HepG2 (cell line): ENCODE results near the gene PRDX3. TPM values are rescaled to one million over a fixed set of nuclear protein-coding genes. Genes with fewer than 3 reads are reported as not detected.

Experiments
- ATAC-seq: fragments of 200-7000 bp; cut with Tn5 transposase; 3 replicates; pipeline ENCODE4 v1.9.1; 2020; ENCODE audit warnings: mild to moderate bottlenecking, moderate library complexity
- BruUV-seq: library from RNA; stranded (reverse); fragments of 400-500 nt; replicated peaks from 2 replicates; lab custom pipeline; 2021; lab: Mats Ljungman, UMichigan
- CTCF ChIA-PET: fragments of 300-600 bp; formaldehyde crosslinking; extraction: SDS; loops from one replicate; lab custom pipeline; 2021; ENCODE audit warnings: low total read pairs, inconsistent platforms, low intra/inter-chr PET ratio; lab: Yijun Ruan, JAX
- POLR2A ChIA-PET: fragments of 350-600 bp; sonication (Branson Sonifier 250); formaldehyde crosslinking; loops from one replicate; lab custom pipeline; 2020; ENCODE audit warnings: antibody characterized with exemption, inconsistent platforms; lab: Yijun Ruan, JAX
- DNase-seq: peaks from one replicate; pipeline ENCODE4 v3.0.0-alpha.2; 2015; ENCODE audit warnings: low spot score
- FAIRE-seq: peaks from 3 replicates; lab custom pipeline; 2011; peaks lifted over from hg19 to GRCh38; lab: Jason Lieb, UNC
- H2AFZ ChIP-seq: one replicate; pipeline ENCODE4 v1.6.1; 2011; ENCODE audit warnings: low read length, inconsistent platforms
- H3K27ac ChIP-seq: fragments of 300-600 bp; 3 replicates; pipeline ENCODE4 v1.8.0; 2011; ENCODE audit warnings: mixed run types, mild to moderate bottlenecking, mixed read lengths, low read length, inconsistent platforms; ENCODE audit not compliant: insufficient read depth; ENCODE audit errors: extremely low read length
- H3K27me3 ChIP-seq, 2 experiments: fragments of 200-600 bp in 1 of 2; 2 replicates in 1 of 2; 3 replicates in 1 of 2; pipeline versions ENCODE4 v1.6.0 to v1.8.0; 2011; ENCODE audit warnings: low read length in 2 of 2, mild to moderate bottlenecking in 2 of 2, moderate library complexity in 2 of 2, inconsistent platforms in 1 of 2; ENCODE audit not compliant: insufficient read depth in 2 of 2, control insufficient read depth in 1 of 2
- H3K36me3 ChIP-seq, 2 experiments: fragments of 200-600 bp in 1 of 2; replicated peaks in 1 of 2; 2 replicates in 1 of 2; 3 replicates in 1 of 2; pipeline versions ENCODE4 v1.5.1 to v1.8.0; 2011; ENCODE audit warnings: low read length in 2 of 2, inconsistent platforms in 1 of 2; ENCODE audit not compliant: insufficient read depth in 2 of 2, control insufficient read depth in 1 of 2
- H3K4me1 ChIP-seq: 2 replicates; pipeline ENCODE4 v1.5.1; 2012; ENCODE audit warnings: low read length, inconsistent platforms; ENCODE audit not compliant: insufficient read depth
- H3K4me2 ChIP-seq: 2 replicates; pipeline ENCODE4 v1.6.0; 2011; ENCODE audit warnings: low read depth, low read length, inconsistent platforms
- H3K4me3 ChIP-seq, 3 experiments: fragments of 200-600 bp in 1 of 3; sonication (generic), shearing (Covaris generic) in 1 of 3; replicated peaks in 1 of 3; 2 replicates each; pipeline ENCODE4 v1.5.1; 2011 to 2016; ENCODE audit warnings: low read length in 3 of 3, inconsistent platforms in 2 of 3, low read depth in 2 of 3, mild to moderate bottlenecking in 2 of 3, control low read depth in 1 of 3, mixed read lengths in 1 of 3; ENCODE audit not compliant: insufficient read depth in 1 of 3
- H3K79me2 ChIP-seq: one replicate; pipeline ENCODE4 v1.6.1; 2011; ENCODE audit warnings: low read length, inconsistent platforms; ENCODE audit not compliant: insufficient read depth
- H3K9ac ChIP-seq: 2 replicates; pipeline ENCODE4 v1.6.0; 2011; ENCODE audit warnings: mild to moderate bottlenecking, low read depth, low read length, inconsistent platforms; ENCODE audit not compliant: insufficient read depth
- H3K9me3 ChIP-seq: 2 replicates; pipeline ENCODE4 v1.5.1; 2012; ENCODE audit warnings: mild to moderate bottlenecking, low read length
- H4K20me1 ChIP-seq: 2 replicates; pipeline ENCODE4 v1.6.0; 2011; ENCODE audit warnings: inconsistent platforms, mild to moderate bottlenecking, low read length, moderate library complexity; ENCODE audit not compliant: insufficient read depth
- BCL6 ChIP-seq: IDR thresholded peaks from 2 replicates; pipeline ENCODE4 v1.6.1; 2016; ENCODE audit warnings: missing genetic modification reagents, missing compliant biosample characterization
- FOSL2 ChIP-seq: sonication (generic); formaldehyde crosslinking; IDR thresholded peaks from 2 replicates; pipeline ENCODE4 v1.4.0; 2020; ENCODE audit warnings: missing genetic modification reagents
- GATAD2A ChIP-seq: IDR thresholded peaks from 2 replicates; pipeline ENCODE4 v1.6.1; 2016
- HNRNPK ChIP-seq: fragments of 200-400 bp; formaldehyde crosslinking; IDR thresholded peaks from 2 replicates; pipeline ENCODE4 v1.6.1; 2018; ENCODE audit warnings: low read length, low read depth, moderate library complexity, mild to moderate bottlenecking; ENCODE audit not compliant: poor library complexity, severe bottlenecking
- MED13 ChIP-seq: sonication (generic); formaldehyde crosslinking; IDR thresholded peaks from 2 replicates; pipeline ENCODE4 v1.5.0; 2020; ENCODE audit warnings: missing genetic modification reagents
- MIXL1 ChIP-seq: IDR thresholded peaks from 2 replicates; pipeline ENCODE4 v1.6.1; 2016
- PCBP2 ChIP-seq: fragments of 200-400 bp; formaldehyde crosslinking; optimal IDR thresholded peaks from 2 replicates; pipeline ENCODE3; 2018; ENCODE audit warnings: low read length, low read depth; ENCODE audit not compliant: poor library complexity, severe bottlenecking
- ZNF460 ChIP-seq: sonication (generic); formaldehyde crosslinking; IDR thresholded peaks from 2 replicates; pipeline ENCODE4 v1.5.1; 2020; ENCODE audit warnings: missing genetic modification reagents, mild to moderate bottlenecking, borderline replicate concordance
- WGBS: methylation state at CpG from one replicate; pipeline ENCODE4 v1.1.6; 2017; ENCODE audit warnings: low lambda C conversion rate; 5-methylcytosine and 5-hydroxymethylcytosine counted together
- in situ Hi-C: cut with HindIII; loops from 2 replicates; pipeline ENCODE4 v1.10.0; 2017; ENCODE audit warnings: low pct_unique_long_range_greater_than_20kb; ENCODE audit not compliant: extremely low pct_ligation_motif_present
- intact Hi-C: fragments of 100-400 bp; cut with micrococcal nuclease; formaldehyde crosslinking; loops from one replicate; pipeline ENCODE4 v1.10.0; 2022; ENCODE audit not compliant: unreplicated experiment
- polyA plus RNA-seq, 8 experiments: library from polyadenylated mRNA; depleted of rRNA in 3 of 8; stranded (reverse) in 7 of 8; unstranded in 1 of 8; fragments of >200 nt; fragmentation: Illumina TruSeq in 4 of 8; extraction: Trizol in 4 of 8; gene quantifications; 2 replicates each; pipeline versions ENCODE4 v1.2.1 to v1.2.3, GENCODE V29; 2011 to 2016; ENCODE audit warnings: low read depth in 4 of 8, missing spikeins in 1 of 8, mixed read lengths in 1 of 8; ENCODE audit not compliant: insufficient read depth in 1 of 8
- total RNA-seq, 5 experiments: library from RNA; depleted of rRNA; stranded (reverse); fragments of >200 nt; fragmentation: Illumina TruSeq; extraction: Trizol; gene quantifications; 2 replicates each; pipeline ENCODE4 v1.2.3, GENCODE V29; 2016; ENCODE audit warnings: low read depth in 1 of 5

PRDX3 gene
- total and polyA plus RNA-seq, 2 of the 13 experiments (the other 11 are each of a cell fraction or from before 2014, with no cell fraction given): 407 to 565 TPM

DNA sequence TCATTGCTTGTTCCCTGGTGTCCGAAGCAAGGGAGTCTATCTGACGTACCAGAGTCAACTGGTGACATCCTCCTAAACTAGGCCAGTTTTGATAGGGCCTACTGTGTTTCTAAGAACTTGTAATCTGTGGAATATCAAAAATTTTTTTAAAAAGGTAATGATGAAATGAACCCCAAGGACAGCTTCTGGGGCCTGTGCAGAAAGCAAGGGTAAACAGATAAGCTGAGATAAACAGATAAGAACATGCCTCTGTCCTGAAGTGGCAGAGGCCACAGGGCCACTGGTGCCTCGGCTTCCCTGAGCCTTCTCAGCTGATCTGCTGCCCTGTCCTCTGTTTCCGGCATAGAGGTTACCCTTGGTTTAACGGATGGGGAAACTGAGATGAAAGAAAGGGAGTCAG lies 37.5 kb upstream of the PRDX3 start:
- TF ChIP-seq PCBP2 (no peak), BCL6 (CRISPR knock-in tag) (no peak), MED13 (CRISPR knock-in tag) (no peak), GATAD2A (0 out of 2 replicates have a peak, but pooled peaks have one; percentile 10), FOSL2 (CRISPR knock-in tag) (0 out of 2 replicates have a peak, but pooled peaks have one; percentile 18), MIXL1 (CRISPR knock-in tag) (no peak)
- DNase-seq (no peak), FAIRE-seq (no peak), ATAC-seq (no peak)
- Histone ChIP-seq H2AFZ (no peak overlapping the region), H4K20me1 (no peaks in the 10 kb centered on the region), H3K36me3 (peaks cover 0 to 6% of the 10 kb centered on the region in 2 experiments; a peak in 2 of 5 replicates), H3K4me1 (peaks cover 56% of the 10 kb centered on the region), H3K4me3 (no peak overlapping the region), H3K79me2 (peaks cover 13% of the 10 kb centered on the region), H3K27ac (no peak overlapping the region), H3K9ac (no peak overlapping the region), H3K9me3 (no peaks in the 10 kb centered on the region), H3K4me2 (no peak overlapping the region), H3K27me3 (no peaks in the 10 kb centered on the region)
- in situ Hi-C loops (no loop called here), intact Hi-C loops (no loop called here)
- CTCF ChIA-PET: no interaction called here
- POLR2A ChIA-PET: no interaction called here
- WGBS: 88% methylated on average over 5 of the region's 5 CpGs
- no TSS peak for BruUV-seq

DNA sequence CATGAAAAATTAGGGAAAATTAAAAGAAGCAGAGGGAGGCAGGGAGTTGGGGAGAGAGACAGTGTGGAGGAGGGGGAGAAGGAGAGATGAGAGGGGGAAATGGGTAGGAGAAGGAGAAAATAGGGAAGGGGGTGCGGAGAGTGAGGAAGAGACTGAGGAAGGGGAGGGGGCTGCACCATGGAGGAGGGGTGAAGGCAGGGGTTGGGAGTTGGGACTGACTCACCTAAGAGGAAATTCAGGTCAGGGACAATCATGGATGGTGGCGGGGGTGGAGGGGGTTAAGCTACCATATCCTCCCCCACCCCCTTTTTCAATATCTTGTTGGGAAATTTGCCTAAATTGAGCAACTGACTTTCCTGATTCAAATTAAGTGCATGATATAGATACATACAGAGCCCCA lies 36.8 kb upstream of the PRDX3 start:
- H4K20me1 ChIP-seq: no peaks in the 10 kb centered on the region
- no peaks in the 10 kb centered on the region for H3K9me3 ChIP-seq
- H3K27ac ChIP-seq: no peak overlapping the region
- FAIRE-seq (no peak), ATAC-seq (no peak), DNase-seq (no peak)
- 97% methylated on average over 2 of the region's 2 CpGs for WGBS
- H2AFZ ChIP-seq: no peak overlapping the region
- ChIA-PET CTCF (no interaction called here), POLR2A (no interaction called here)
- peaks cover 20% of the 10 kb centered on the region for H3K79me2 ChIP-seq
- H3K4me1 ChIP-seq: peaks cover 56% of the 10 kb centered on the region
- no peak overlapping the region for H3K4me3 ChIP-seq
- BruUV-seq: no TSS peak
- peak; percentile 43 for TF ChIP-seq HNRNPK
- TF ChIP-seq ZNF460 (CRISPR knock-in tag): no peak
- TF ChIP-seq PCBP2: peak; percentile 45
- H3K9ac ChIP-seq: no peak overlapping the region
- in situ Hi-C loops: no loop called here
- intact Hi-C loops: no loop called here
- no peak overlapping the region for H3K4me2 ChIP-seq
- H3K36me3 ChIP-seq: peaks cover 0 to 6% of the 10 kb centered on the region in 2 experiments; a peak in 2 of 5 replicates
- H3K27me3 ChIP-seq: no peaks in the 10 kb centered on the region
